ENCODE measurements around the gene PRDX1. TPM values are rescaled to one million over a fixed set of nuclear protein-coding genes. Genes with fewer than 3 reads are reported as not detected.

Gene PRDX1
- total and polyA plus RNA-seq, 8 donors = 49.3 to 142 (median 84.4) TPM

GRCh38 chr1:45554198-45554597 is 32.5 kb upstream of the PRDX1 start:
- H3K27ac ChIP-seq = no peak overlapping the region
- H3K4me3 ChIP-seq = no peak overlapping the region
- H3K27me3 ChIP-seq = no peaks in the 10 kb centered on the region
- no peaks in the 10 kb centered on the region for H3K36me3 ChIP-seq
- DNase-seq = no peak
- intact Hi-C loops (cut with DNase I) = loop anchor here in 1 of 3 donors (5.0 kb wide), 1 partner anchor 37 kb away; no protein-coding TSS in a partner anchor
- no peak for FAIRE-seq
- no peak for ATAC-seq
- 68% methylated on average over 6 of the region's 6 CpGs for WGBS, 2 donors
- H3K9me3 ChIP-seq = no peaks in the 10 kb centered on the region
- peaks cover 15 to 31% (median 19%) of the 10 kb centered on the region in 3 donors for H3K4me1 ChIP-seq
- no peak for TF ChIP-seq CTCF (IDR thresholded peaks at IDR 0.05)

- Histone ChIP-seq H3K36me3 (no peaks in the 10 kb centered on the region), H3K9me3 (no peaks in the 10 kb centered on the region), H3K4me1 (peaks cover 9 to 22% (median 12%) of the 10 kb centered on the region in 3 donors), H3K4me3 (peak overlapping the region in 3 of 4 donors; percentile 41 to 81 (median 56)), H3K27ac (no peak overlapping the region), H3K27me3 (no peaks in the 10 kb centered on the region)
- TF ChIP-seq CTCF (IDR thresholded peaks at IDR 0.05) = no peak
- ATAC-seq (peak in 3 of 4 donors; percentile 34 to 38 (median 38)), FAIRE-seq (no peak), DNase-seq (peak in 5 of 6 donors; percentile 54 to 70 (median 65))
- intact Hi-C loops (cut with DNase I) = loop anchor here in 1 of 3 donors (5.0 kb wide), 1 partner anchor 35 kb away; no protein-coding TSS in a partner anchor
- 9 to 18% methylated on average over 1 of the region's 1 CpG for WGBS, 2 donors
Measured at GRCh38 chr1:45552331-45552730, 30.6 kb upstream of the PRDX1 start.

GRCh38 chr1:45551684-45552083 is 30.0 kb upstream of the PRDX1 start:
- H3K9me3 ChIP-seq = no peaks in the 10 kb centered on the region
- WGBS, 2 donors = 7 to 9% methylated on average over 3 of the region's 3 CpGs
- intact Hi-C loops (cut with DNase I) = loop anchor here in 1 of 3 donors (5.0 kb wide), 1 partner anchor 34 kb away; no protein-coding TSS in a partner anchor
- H3K27ac ChIP-seq = peak overlapping the region in 3 of 4 donors; percentile 87 to 92 (median 88)
- H3K27me3 ChIP-seq = no peaks in the 10 kb centered on the region
- no peak for ATAC-seq
- no peak for DNase-seq
- no peak for TF ChIP-seq CTCF (IDR thresholded peaks at IDR 0.05)
- FAIRE-seq = no peak
- peak overlapping the region; percentile 41 to 81 (median 64) for H3K4me3 ChIP-seq
- peaks cover 3 to 16% (median 8%) of the 10 kb centered on the region in 3 donors for H3K4me1 ChIP-seq
- no peaks in the 10 kb centered on the region for H3K36me3 ChIP-seq

GRCh38 chr1:45550401-45551351 is 29.0 kb upstream of the PRDX1 start, which contains the start of gene AKR1A1:
Gene AKR1A1, plus strand, starts transcription at chr1:45550826. Its CDS starts 10,969 bp downstream, at chr1:45561795.
- H3K36me3 ChIP-seq = no peaks in the 10 kb centered on the region
- H3K4me1 ChIP-seq = peaks cover 3 to 16% (median 8%) of the 10 kb centered on the region in 3 donors
- H3K9me3 ChIP-seq = no peaks in the 10 kb centered on the region
- intact Hi-C loops (cut with DNase I) = loop anchor here in 1 of 3 donors (5.0 kb wide), 1 partner anchor 33 kb away; no protein-coding TSS in a partner anchor
- WGBS, 2 donors = 2% methylated on average over 47 of the region's 47 CpGs
- H3K27me3 ChIP-seq = no peaks in the 10 kb centered on the region
- no peak for TF ChIP-seq CTCF (IDR thresholded peaks at IDR 0.05)
- ATAC-seq (peak; percentile 95 to 98 (median 96)), FAIRE-seq (no peak), DNase-seq (peak; percentile 88 to 96 (median 92))
- H3K27ac ChIP-seq = peak within 1 kb of the TSS; percentile 77 to 92 (median 88)
- peak within 1 kb of the TSS; percentile 41 to 81 (median 64) for H3K4me3 ChIP-seq
